Endodermal cell (in vitro differentiated cells): ENCODE data around the gene MAP1LC3B. TPM values are rescaled to one million over a fixed set of nuclear protein-coding genes. Genes with fewer than 3 reads are reported as not detected.

Experiments used
- DNase-seq: peaks from one replicate; pipeline ENCODE4 v3.0.0-alpha.2; 2017
- H3K27ac ChIP-seq: 2 replicates; pipeline ENCODE4 v1.5.1; 2013; ENCODE audit warnings: mild to moderate bottlenecking, low read depth, low read length, moderate library complexity
- H3K27me3 ChIP-seq: 2 replicates; pipeline ENCODE4 v1.6.1; 2013; ENCODE audit warnings: mild to moderate bottlenecking, low read length, moderate library complexity; ENCODE audit not compliant: insufficient read depth, control insufficient read depth, poor library complexity, severe bottlenecking
- H3K36me3 ChIP-seq: 2 replicates; pipeline ENCODE4 v1.7.0; 2013; ENCODE audit warnings: mild to moderate bottlenecking, low read length, moderate library complexity; ENCODE audit not compliant: control insufficient read depth, insufficient read depth
- H3K4me1 ChIP-seq: one replicate; pipeline ENCODE4 v1.7.0; 2013; ENCODE audit warnings: low read length; ENCODE audit not compliant: control insufficient read depth, insufficient read depth
- H3K4me3 ChIP-seq: 2 replicates; pipeline ENCODE4 v1.5.1; 2013; ENCODE audit warnings: mild to moderate bottlenecking, low read length, moderate library complexity
- H3K9ac ChIP-seq: 2 replicates; pipeline ENCODE4 v1.6.1; 2013; ENCODE audit warnings: mild to moderate bottlenecking, low read length, moderate library complexity; ENCODE audit not compliant: poor library complexity, severe bottlenecking; ENCODE audit errors: extremely low read depth
- H3K9me3 ChIP-seq: 2 replicates; pipeline ENCODE4 v1.6.1; 2013; ENCODE audit warnings: mild to moderate bottlenecking, low read length, moderate library complexity; ENCODE audit not compliant: control insufficient read depth
- H3K27ac Mint-ChIP-seq: 2 replicates; pipeline ENCODE4 v1.8.0; 2020; ENCODE audit warnings: mixed read lengths
- H3K27me3 Mint-ChIP-seq: 2 replicates; pipeline ENCODE4 v1.8.0; 2021; ENCODE audit warnings: mild to moderate bottlenecking, mixed read lengths; ENCODE audit not compliant: insufficient read depth
- H3K36me3 Mint-ChIP-seq: 2 replicates; pipeline ENCODE4 v1.8.0; 2020; ENCODE audit warnings: low read depth, mixed read lengths
- H3K4me1 Mint-ChIP-seq: 2 replicates; pipeline ENCODE4 v1.8.0; 2020; ENCODE audit warnings: mixed read lengths
- H3K4me3 Mint-ChIP-seq: 2 replicates; pipeline ENCODE4 v1.8.0; 2020; ENCODE audit warnings: mild to moderate bottlenecking, moderate library complexity, mixed read lengths
- H3K9me3 Mint-ChIP-seq: 2 replicates; pipeline ENCODE4 v1.8.0; 2020; ENCODE audit warnings: mild to moderate bottlenecking, mixed read lengths
- CTCF ChIP-seq: fragments of 200-600 bp; sonication (generic); conservative IDR thresholded peaks from 2 replicates; pipeline ENCODE4 v1.5.0; 2021; ENCODE audit warnings: antibody characterized with exemption, mild to moderate bottlenecking
- WGBS, 2 experiments: methylation state at CpG; one replicate each; pipeline versions ENCODE4 v1.1.5 to v1.1.7; 2013; ENCODE audit warnings: missing lambda C conversion rate in 2 of 2, mixed read lengths in 1 of 2; ENCODE audit not compliant: insufficient coverage in 1 of 2, insufficient read length in 1 of 2; 5-methylcytosine and 5-hydroxymethylcytosine counted together
- total RNA-seq, 2 donors: library from RNA; stranded (reverse); fragmentation: NEBNext Ultra II Directional in 1 of 2; extraction: Animal tissue kit (Norgen Biotek cat#: 25700) in 1 of 2; gene quantifications; 2 replicates in 1 of 2; 3 replicates in 1 of 2; pipeline ENCODE4 v1.2.1, GENCODE V29; 2021

The MAP1LC3B gene
- total RNA-seq, 2 donors from 2014 or later, result 56.4 to 62.4 TPM

DNA sequence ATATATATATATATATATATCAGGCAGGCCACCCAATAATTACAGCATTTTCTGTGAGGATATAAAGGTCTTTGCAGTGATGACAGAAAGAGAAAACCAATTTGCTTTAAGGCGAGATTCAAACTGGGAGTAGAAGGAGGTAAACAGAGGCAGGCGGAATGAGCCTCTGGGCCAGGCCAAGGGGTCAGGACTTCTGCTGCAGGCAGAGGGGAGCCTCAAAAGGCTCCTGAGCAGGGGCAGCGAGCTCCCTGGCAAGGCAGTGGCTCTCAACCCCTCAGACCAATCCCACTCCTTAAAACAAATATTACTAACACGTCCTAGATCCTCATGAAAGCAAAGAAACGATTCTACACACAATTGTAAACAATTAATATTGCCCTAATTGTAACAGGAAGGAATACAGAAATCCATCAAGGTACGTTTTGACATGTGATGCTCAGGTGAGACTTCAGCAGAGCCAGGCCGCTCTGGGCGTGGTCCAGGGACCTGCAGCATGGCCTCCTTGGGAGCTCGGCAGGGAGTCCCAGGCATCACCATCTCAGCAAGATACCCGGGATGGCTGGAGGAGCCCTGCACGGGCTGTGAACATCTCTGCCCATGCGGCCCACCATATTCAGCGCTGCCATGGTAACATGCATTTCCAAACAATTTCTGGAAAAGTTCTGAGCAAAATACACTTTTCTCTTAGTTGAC is 27.0 kb upstream of the MAP1LC3B start:
- DNase-seq, result no peak
- 93% methylated on average over 9 to 13 of the region's 13 CpGs for WGBS, 2 experiments
- Histone ChIP-seq H3K36me3 (peaks cover 29% of the 10 kb centered on the region), H3K4me3 (no peak overlapping the region), H3K9ac (no peak overlapping the region), H3K9me3 (no peaks in the 10 kb centered on the region), H3K4me1 (no peaks in the 10 kb centered on the region), H3K27ac (no peak overlapping the region), H3K27me3 (no peaks in the 10 kb centered on the region)
- TF ChIP-seq CTCF, result no peak
- Mint-ChIP-seq H3K27me3 (no peaks in the 10 kb centered on the region), H3K4me1 (no peaks in the 10 kb centered on the region), H3K36me3 (peaks cover 16% of the 10 kb centered on the region), H3K4me3 (no peak overlapping the region), H3K27ac (peak overlapping the region; percentile 21), H3K9me3 (no peaks in the 10 kb centered on the region)

DNA sequence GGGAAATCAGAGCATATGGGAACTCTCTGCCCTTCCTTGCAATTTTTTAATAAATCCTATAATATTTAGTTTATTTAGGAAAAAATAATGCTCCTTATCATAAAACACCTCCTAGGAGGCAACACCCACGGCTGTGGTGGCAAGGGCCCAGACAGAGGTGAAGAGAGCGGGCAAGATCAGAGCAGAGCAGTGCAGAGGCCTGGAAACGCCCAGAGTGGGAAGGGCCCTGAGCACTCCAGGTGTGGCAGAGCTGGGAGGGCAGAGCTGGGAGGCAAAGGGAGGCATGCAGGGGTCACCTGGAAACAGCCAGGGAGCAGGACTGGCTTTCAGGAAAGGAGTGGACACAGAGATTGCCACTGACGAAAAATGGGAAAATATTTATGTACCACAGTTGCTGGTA is 25.8 kb upstream of the MAP1LC3B start:
- H3K27me3 ChIP-seq, result no peaks in the 10 kb centered on the region
- H3K27me3 Mint-ChIP-seq, result no peaks in the 10 kb centered on the region
- peaks cover 27% of the 10 kb centered on the region for H3K36me3 ChIP-seq
- DNase-seq, result no peak
- H3K4me3 Mint-ChIP-seq, result no peak overlapping the region
- no peak overlapping the region for H3K27ac ChIP-seq
- no peak overlapping the region for H3K9ac ChIP-seq
- no peaks in the 10 kb centered on the region for H3K4me1 Mint-ChIP-seq
- H3K36me3 Mint-ChIP-seq, result peaks cover 7% of the 10 kb centered on the region
- H3K9me3 Mint-ChIP-seq, result no peaks in the 10 kb centered on the region
- no peak overlapping the region for H3K27ac Mint-ChIP-seq
- 92 to 100% methylated on average over 2 to 4 of the region's 4 CpGs for WGBS, 2 experiments
- H3K9me3 ChIP-seq, result no peaks in the 10 kb centered on the region
- no peak for TF ChIP-seq CTCF
- no peak overlapping the region for H3K4me3 ChIP-seq
- H3K4me1 ChIP-seq, result no peaks in the 10 kb centered on the region

DNA sequence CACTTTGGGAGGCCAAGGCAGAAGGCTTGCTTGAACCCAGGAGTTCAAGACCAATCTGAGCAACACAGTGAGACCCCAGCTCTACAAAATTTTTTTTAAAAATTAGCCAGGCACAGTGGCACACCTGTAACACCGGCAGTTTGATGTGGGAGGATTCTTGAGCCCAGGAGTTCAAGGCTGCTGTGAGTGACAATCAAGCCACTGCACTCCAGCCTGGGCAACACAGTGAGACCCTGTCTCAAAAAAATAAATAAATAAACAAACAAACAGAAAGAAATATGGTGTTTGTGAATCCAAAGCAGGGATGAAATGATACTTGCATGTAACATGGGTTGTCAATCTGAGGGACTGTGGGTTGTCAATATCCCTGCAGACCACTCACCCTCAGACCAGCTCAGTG is 25.2 kb upstream of the MAP1LC3B start:
- Mint-ChIP-seq H3K4me3 (no peak overlapping the region), H3K9me3 (no peaks in the 10 kb centered on the region), H3K27ac (no peak overlapping the region), H3K27me3 (no peaks in the 10 kb centered on the region), H3K36me3 (peaks cover 5% of the 10 kb centered on the region), H3K4me1 (no peaks in the 10 kb centered on the region)
- H3K4me3 ChIP-seq, result no peak overlapping the region
- 88% methylated on average over 1 of the region's 1 CpG; no CpG with 5 or more reads in 1 of the 2 experiments for WGBS, 2 experiments
- H3K9ac ChIP-seq, result no peak overlapping the region
- H3K27ac ChIP-seq, result no peak overlapping the region
- no peak for TF ChIP-seq CTCF
- H3K36me3 ChIP-seq, result peaks cover 22% of the 10 kb centered on the region
- H3K4me1 ChIP-seq, result no peaks in the 10 kb centered on the region
- H3K9me3 ChIP-seq, result no peaks in the 10 kb centered on the region
- DNase-seq, result no peak
- no peaks in the 10 kb centered on the region for H3K27me3 ChIP-seq
